OCI-LY1 (cell line): ENCODE results near the gene B3GNT3.

ENCODE experiments used
- EZH2 ChIP-seq: fragments of 200-600 bp; sonication (generic), shearing (Covaris generic); IDR thresholded peaks from 2 replicates; pipeline ENCODE4 v1.8.0; 2017; ENCODE audit warnings: borderline replicate concordance, mixed run types, mild to moderate bottlenecking, antibody characterized with exemption, low read length, moderate library complexity, mixed read lengths
- TF ChIP-seq, protein P1 (sequence below): fragments of 200-600 bp; sonication (generic), shearing (Covaris generic); IDR thresholded peaks from 2 replicates; pipeline ENCODE4 v1.5.1; 2017; ENCODE audit warnings: mild to moderate bottlenecking, antibody characterized with exemption, low read length, moderate library complexity, mixed read lengths

DNA sequence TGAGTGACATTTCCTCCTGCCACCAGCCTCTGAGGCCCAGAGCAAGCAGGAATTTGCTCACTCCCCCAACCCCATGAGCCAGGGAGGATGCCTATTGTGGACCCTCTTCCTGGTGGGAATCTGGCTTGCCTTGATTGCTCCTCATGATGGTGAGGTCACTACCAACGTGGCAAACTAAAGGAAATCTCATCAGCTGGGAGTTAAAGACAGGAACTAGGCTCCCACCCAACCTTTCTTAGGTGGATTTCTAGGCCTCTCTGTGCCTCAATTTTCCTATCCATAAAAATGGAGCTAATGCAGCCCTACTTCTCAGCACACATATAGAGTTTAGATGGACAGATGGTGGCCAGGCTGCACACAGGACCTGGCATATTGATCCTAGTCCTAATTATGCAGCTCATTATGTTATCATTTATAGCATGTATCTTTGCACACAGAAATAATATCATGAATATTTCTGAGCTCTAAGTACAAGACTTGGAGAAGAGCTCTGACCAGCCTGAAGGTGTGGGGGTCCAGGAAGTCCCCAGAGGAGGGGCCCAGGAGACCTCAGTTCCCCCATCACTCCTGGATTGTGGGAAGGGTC lies 2.0 kb downstream of the B3GNT3 start:
- TF ChIP-seq, protein P1, sequence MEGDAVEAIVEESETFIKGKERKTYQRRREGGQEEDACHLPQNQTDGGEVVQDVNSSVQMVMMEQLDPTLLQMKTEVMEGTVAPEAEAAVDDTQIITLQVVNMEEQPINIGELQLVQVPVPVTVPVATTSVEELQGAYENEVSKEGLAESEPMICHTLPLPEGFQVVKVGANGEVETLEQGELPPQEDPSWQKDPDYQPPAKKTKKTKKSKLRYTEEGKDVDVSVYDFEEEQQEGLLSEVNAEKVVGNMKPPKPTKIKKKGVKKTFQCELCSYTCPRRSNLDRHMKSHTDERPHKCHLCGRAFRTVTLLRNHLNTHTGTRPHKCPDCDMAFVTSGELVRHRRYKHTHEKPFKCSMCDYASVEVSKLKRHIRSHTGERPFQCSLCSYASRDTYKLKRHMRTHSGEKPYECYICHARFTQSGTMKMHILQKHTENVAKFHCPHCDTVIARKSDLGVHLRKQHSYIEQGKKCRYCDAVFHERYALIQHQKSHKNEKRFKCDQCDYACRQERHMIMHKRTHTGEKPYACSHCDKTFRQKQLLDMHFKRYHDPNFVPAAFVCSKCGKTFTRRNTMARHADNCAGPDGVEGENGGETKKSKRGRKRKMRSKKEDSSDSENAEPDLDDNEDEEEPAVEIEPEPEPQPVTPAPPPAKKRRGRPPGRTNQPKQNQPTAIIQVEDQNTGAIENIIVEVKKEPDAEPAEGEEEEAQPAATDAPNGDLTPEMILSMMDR = no peak
- TF ChIP-seq EZH2 = no peak
